ENCODE data around the gene YY1.

The YY1 gene

GRCh38 chr14:100256339-100256895 is 17.5 kb downstream of the YY1 start:
- Histone ChIP-seq H3K4me3 (ENCODE audit: low read depth in 1 of 2, low read length in 2 of 2) (no peak overlapping the region), H3K36me3 (ENCODE audit: control insufficient read depth in 1 of 2, insufficient read depth in 2 of 2, low read length in 2 of 2) (peaks cover 0 to 2% of the 10 kb centered on the region in 2 donors), H3K9me3 (ENCODE audit: control insufficient read depth in 1 of 2, low read length in 2 of 2) (no peaks in the 10 kb centered on the region), H3K27ac (ENCODE audit: low read length) (no peak overlapping the region), H3K4me1 (ENCODE audit: control insufficient read depth in 1 of 2, insufficient read depth in 2 of 2, low read length in 2 of 2) (peaks cover 0 to 17% of the 10 kb centered on the region in 2 donors), H3K27me3 (ENCODE audit: low read depth, low read length) (no peaks in the 10 kb centered on the region)

- H3K9me3 ChIP-seq (ENCODE audit: control insufficient read depth in 1 of 2, low read length in 2 of 2) = no peaks in the 10 kb centered on the region
- H3K4me3 ChIP-seq (ENCODE audit: low read depth in 1 of 2, low read length in 2 of 2) = no peak overlapping the region
- H3K27ac ChIP-seq (ENCODE audit: low read length) = no peak overlapping the region
- no peaks in the 10 kb centered on the region for H3K27me3 ChIP-seq (ENCODE audit: low read depth, low read length)
- peaks cover 0 to 19% of the 10 kb centered on the region in 2 donors for H3K4me1 ChIP-seq (ENCODE audit: control insufficient read depth in 1 of 2, insufficient read depth in 2 of 2, low read length in 2 of 2)
- peaks cover 7 to 10% of the 10 kb centered on the region in 2 donors for H3K36me3 ChIP-seq (ENCODE audit: control insufficient read depth in 1 of 2, insufficient read depth in 2 of 2, low read length in 2 of 2)
These were observed 22.7 kb downstream of the YY1 start for GRCh38 chr14:100261621-100262020.

- Histone ChIP-seq H3K4me3 (ENCODE audit: low read depth in 1 of 2, low read length in 2 of 2) (no peak overlapping the region), H3K27ac (ENCODE audit: low read length) (no peak overlapping the region), H3K9me3 (ENCODE audit: control insufficient read depth in 1 of 2, low read length in 2 of 2) (no peaks in the 10 kb centered on the region), H3K36me3 (ENCODE audit: control insufficient read depth in 1 of 2, insufficient read depth in 2 of 2, low read length in 2 of 2) (peaks cover 7 to 10% of the 10 kb centered on the region in 2 donors), H3K27me3 (ENCODE audit: low read depth, low read length) (no peaks in the 10 kb centered on the region), H3K4me1 (ENCODE audit: control insufficient read depth in 1 of 2, insufficient read depth in 2 of 2, low read length in 2 of 2) (peaks cover 0 to 19% of the 10 kb centered on the region in 2 donors)
These were observed 23.6 kb downstream of the YY1 start for GRCh38 chr14:100262545-100262944.

- H3K27ac ChIP-seq (ENCODE audit: low read length) = no peak overlapping the region
- peaks cover 0 to 22% of the 10 kb centered on the region in 2 donors for H3K4me1 ChIP-seq (ENCODE audit: control insufficient read depth in 1 of 2, insufficient read depth in 2 of 2, low read length in 2 of 2)
- H3K36me3 ChIP-seq (ENCODE audit: control insufficient read depth in 1 of 2, insufficient read depth in 2 of 2, low read length in 2 of 2) = peaks cover 7 to 10% of the 10 kb centered on the region in 2 donors
These were observed 24.2 kb downstream of the YY1 start for GRCh38 chr14:100263141-100263540.

GRCh38 chr14:100267990-100268389 is 29.0 kb downstream of the YY1 start:
- H3K4me3 ChIP-seq (ENCODE audit: low read depth in 1 of 2, low read length in 2 of 2) = no peak overlapping the region
- H3K36me3 ChIP-seq (ENCODE audit: control insufficient read depth in 1 of 2, insufficient read depth in 2 of 2, low read length in 2 of 2) = peaks cover 6 to 7% of the 10 kb centered on the region in 2 donors
- H3K27ac ChIP-seq (ENCODE audit: low read length) = no peak overlapping the region
- H3K4me1 ChIP-seq (ENCODE audit: control insufficient read depth in 1 of 2, insufficient read depth in 2 of 2, low read length in 2 of 2) = peaks cover 0 to 17% of the 10 kb centered on the region in 2 donors
- no peaks in the 10 kb centered on the region for H3K9me3 ChIP-seq (ENCODE audit: control insufficient read depth in 1 of 2, low read length in 2 of 2)
- H3K27me3 ChIP-seq (ENCODE audit: low read depth, low read length) = no peaks in the 10 kb centered on the region

More at GRCh38 chr14:100263141-100263540, 24.2 kb downstream of the YY1 start:
- no peaks in the 10 kb centered on the region for H3K27me3 ChIP-seq (ENCODE audit: low read depth, low read length)
- H3K4me3 ChIP-seq (ENCODE audit: low read depth in 1 of 2, low read length in 2 of 2) = no peak overlapping the region
- H3K9me3 ChIP-seq (ENCODE audit: control insufficient read depth in 1 of 2, low read length in 2 of 2) = no peaks in the 10 kb centered on the region

- Histone ChIP-seq H3K4me1 (ENCODE audit: control insufficient read depth in 1 of 2, insufficient read depth in 2 of 2, low read length in 2 of 2) (peaks cover 0 to 16% of the 10 kb centered on the region in 2 donors), H3K4me3 (ENCODE audit: low read depth in 1 of 2, low read length in 2 of 2) (no peak overlapping the region), H3K36me3 (ENCODE audit: control insufficient read depth in 1 of 2, insufficient read depth in 2 of 2, low read length in 2 of 2) (peaks cover 0 to under 1% of the 10 kb centered on the region in 2 donors), H3K9me3 (ENCODE audit: control insufficient read depth in 1 of 2, low read length in 2 of 2) (no peaks in the 10 kb centered on the region), H3K27ac (ENCODE audit: low read length) (no peak overlapping the region), H3K27me3 (ENCODE audit: low read depth, low read length) (no peaks in the 10 kb centered on the region)
These were observed 29.8 kb downstream of the YY1 start for GRCh38 chr14:100268591-100269207.

GRCh38 chr14:100271247-100271939 is 32.4 kb downstream of the YY1 start:
- peaks cover 0 to 1% of the 10 kb centered on the region in 2 donors for H3K36me3 ChIP-seq (ENCODE audit: control insufficient read depth in 1 of 2, insufficient read depth in 2 of 2, low read length in 2 of 2)
- H3K27ac ChIP-seq (ENCODE audit: low read length) = no peak overlapping the region

GRCh38 chr14:100274250-100274649 is 35.3 kb downstream of the YY1 start:
- peaks cover 0 to 9% of the 10 kb centered on the region in 2 donors for H3K36me3 ChIP-seq (ENCODE audit: control insufficient read depth in 1 of 2, insufficient read depth in 2 of 2, low read length in 2 of 2)
- H3K4me3 ChIP-seq (ENCODE audit: low read depth in 1 of 2, low read length in 2 of 2) = no peak overlapping the region
- H3K27me3 ChIP-seq (ENCODE audit: low read depth, low read length) = no peaks in the 10 kb centered on the region
- H3K27ac ChIP-seq (ENCODE audit: low read length) = no peak overlapping the region
- H3K4me1 ChIP-seq (ENCODE audit: control insufficient read depth in 1 of 2, insufficient read depth in 2 of 2, low read length in 2 of 2) = peaks cover 8 to 10% of the 10 kb centered on the region in 2 donors
- no peaks in the 10 kb centered on the region for H3K9me3 ChIP-seq (ENCODE audit: control insufficient read depth in 1 of 2, low read length in 2 of 2)

More at GRCh38 chr14:100271247-100271939, 32.4 kb downstream of the YY1 start:
- Histone ChIP-seq H3K27me3 (ENCODE audit: low read depth, low read length) (no peaks in the 10 kb centered on the region), H3K4me1 (ENCODE audit: control insufficient read depth in 1 of 2, insufficient read depth in 2 of 2, low read length in 2 of 2) (peaks cover 10 to 13% of the 10 kb centered on the region in 2 donors), H3K4me3 (ENCODE audit: low read depth in 1 of 2, low read length in 2 of 2) (no peak overlapping the region), H3K9me3 (ENCODE audit: control insufficient read depth in 1 of 2, low read length in 2 of 2) (no peaks in the 10 kb centered on the region)

- Histone ChIP-seq H3K27ac (ENCODE audit: low read length) (no peak overlapping the region), H3K27me3 (ENCODE audit: low read depth, low read length) (no peaks in the 10 kb centered on the region), H3K36me3 (ENCODE audit: control insufficient read depth in 1 of 2, insufficient read depth in 2 of 2, low read length in 2 of 2) (peaks cover 0 to 9% of the 10 kb centered on the region in 2 donors), H3K4me3 (ENCODE audit: low read depth in 1 of 2, low read length in 2 of 2) (no peak overlapping the region), H3K9me3 (ENCODE audit: control insufficient read depth in 1 of 2, low read length in 2 of 2) (no peaks in the 10 kb centered on the region), H3K4me1 (ENCODE audit: control insufficient read depth in 1 of 2, insufficient read depth in 2 of 2, low read length in 2 of 2) (peaks cover 6 to 10% of the 10 kb centered on the region in 2 donors)
These were observed 36.3 kb downstream of the YY1 start for GRCh38 chr14:100275214-100275613.

GRCh38 chr14:100278702-100279101 is 39.8 kb downstream of the YY1 start:
- H3K4me1 ChIP-seq (ENCODE audit: control insufficient read depth in 1 of 2, insufficient read depth in 2 of 2, low read length in 2 of 2) = peaks cover 6 to 10% of the 10 kb centered on the region in 2 donors

GRCh38 chr14:100279133-100279532 is 40.2 kb downstream of the YY1 start:
- no peaks in the 10 kb centered on the region for H3K27me3 ChIP-seq (ENCODE audit: low read depth, low read length)
- peaks cover 5 to 9% of the 10 kb centered on the region in 2 donors for H3K36me3 ChIP-seq (ENCODE audit: control insufficient read depth in 1 of 2, insufficient read depth in 2 of 2, low read length in 2 of 2)
- no peak overlapping the region for H3K4me3 ChIP-seq (ENCODE audit: low read depth in 1 of 2, low read length in 2 of 2)
- peaks cover 6 to 10% of the 10 kb centered on the region in 2 donors for H3K4me1 ChIP-seq (ENCODE audit: control insufficient read depth in 1 of 2, insufficient read depth in 2 of 2, low read length in 2 of 2)
- no peaks in the 10 kb centered on the region for H3K9me3 ChIP-seq (ENCODE audit: control insufficient read depth in 1 of 2, low read length in 2 of 2)
- H3K27ac ChIP-seq (ENCODE audit: low read length) = no peak overlapping the region

More at GRCh38 chr14:100278702-100279101, 39.8 kb downstream of the YY1 start:
- Histone ChIP-seq H3K4me3 (ENCODE audit: low read depth in 1 of 2, low read length in 2 of 2) (no peak overlapping the region), H3K36me3 (ENCODE audit: control insufficient read depth in 1 of 2, insufficient read depth in 2 of 2, low read length in 2 of 2) (peaks cover 5 to 9% of the 10 kb centered on the region in 2 donors), H3K27ac (ENCODE audit: low read length) (no peak overlapping the region), H3K9me3 (ENCODE audit: control insufficient read depth in 1 of 2, low read length in 2 of 2) (no peaks in the 10 kb centered on the region), H3K27me3 (ENCODE audit: low read depth, low read length) (no peaks in the 10 kb centered on the region)
